Prostate gland (tissue), 1 donor: ENCODE data around the gene IFITM10.

Experiments
- POLR2A ChIP-seq: fragments of 450-650 bp; IDR thresholded peaks from one replicate; pipeline ENCODE4 v1.6.1; 2016; ENCODE audit warnings: antibody characterized with exemption, mild to moderate bottlenecking
- POLR2AphosphoS5 ChIP-seq: sonication (generic); formaldehyde crosslinking; IDR thresholded peaks from one replicate; pipeline ENCODE4 v1.6.1; 2017; ENCODE audit warnings: antibody characterized with exemption

DNA sequence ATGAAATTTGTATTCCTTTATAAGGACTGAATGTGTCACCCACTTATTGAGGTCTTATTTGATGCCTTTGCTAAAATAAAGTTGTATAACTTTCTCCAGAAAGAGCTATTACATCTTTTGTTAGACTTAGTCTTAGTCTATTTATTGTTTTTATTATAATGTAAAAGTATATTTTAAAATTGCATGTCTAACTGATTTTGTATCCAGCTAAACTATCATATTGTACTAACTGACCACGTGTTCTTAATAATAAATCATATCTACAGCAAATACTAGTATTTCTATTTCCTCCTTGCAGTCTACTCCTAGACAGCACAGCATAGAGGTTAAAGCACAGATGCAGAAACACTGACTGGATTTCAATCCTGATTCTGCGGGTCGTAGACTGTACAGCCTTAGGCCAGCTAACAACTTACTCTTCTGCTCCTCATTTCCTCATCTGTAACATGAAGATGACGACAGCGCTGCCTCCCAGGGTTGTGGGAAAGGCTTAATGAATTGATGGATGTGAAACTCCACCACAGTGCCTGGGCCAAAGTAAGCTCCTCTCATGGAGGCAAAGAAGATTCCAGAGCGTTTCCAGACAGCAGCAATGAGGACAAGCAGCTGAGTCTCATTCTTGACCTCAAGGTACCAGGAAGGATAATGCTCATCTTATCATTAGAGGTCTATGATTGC is 13.2 kb downstream of the IFITM10 start:
- TF ChIP-seq POLR2AphosphoS5, result no peak
- no peak for TF ChIP-seq POLR2A
